Common myeloid progenitor, CD34-positive (primary cell): ENCODE measurements around the gene P2RX2.
"Not testable (repeated sequence)": the region's sequence is repeated elsewhere in the genome, so short reads cannot be mapped to it uniquely, and the experiment has no call there.

Experiments
- CTCF ChIA-PET: fragments of 350-600 bp; sonication (Branson Sonifier 250); formaldehyde crosslinking; loops from one replicate; lab custom pipeline; 2021; ENCODE audit warnings: antibody characterized with exemption; lab: Charles Lee
- POLR2A ChIA-PET: fragments of 350-600 bp; sonication (Branson Sonifier 250); formaldehyde crosslinking; loops from one replicate; lab custom pipeline; 2021; ENCODE audit warnings: antibody characterized with exemption; lab: Charles Lee
- DNase-seq, 3 donors: peaks; one replicate each; pipeline versions ENCODE4 v3.0.0 to v3.0.0-alpha.2; 2013
- H3K27ac ChIP-seq, 2 experiments: 1 replicate in 1 of 2; 2 replicates in 1 of 2; pipeline ENCODE4 v1.7.0; 2013; ENCODE audit warnings: inconsistent platforms in 2 of 2, low read length in 2 of 2, mild to moderate bottlenecking in 2 of 2, low read depth in 1 of 2, moderate library complexity in 1 of 2; ENCODE audit not compliant: severe bottlenecking in 2 of 2, insufficient read depth in 1 of 2, poor library complexity in 1 of 2
- H3K27me3 ChIP-seq, 5 experiments: replicated peaks in 2 of 5; 1 replicate in 3 of 5; 2 replicates in 2 of 5; pipeline versions ENCODE4 v1.6.1 to v1.7.0; 2013; ENCODE audit warnings: low read length in 4 of 5, mild to moderate bottlenecking in 2 of 5, moderate library complexity in 2 of 5, inconsistent platforms in 1 of 5; ENCODE audit not compliant: insufficient read depth in 5 of 5, control insufficient read depth in 4 of 5
- H3K36me3 ChIP-seq, 4 experiments: 1 replicate in 2 of 4; 2 replicates in 2 of 4; pipeline versions ENCODE4 v1.6.1 to v1.7.0; 2013; ENCODE audit warnings: low read length in 3 of 4, control low read depth in 1 of 4, mild to moderate bottlenecking in 1 of 4; ENCODE audit not compliant: control insufficient read depth in 4 of 4, insufficient read depth in 4 of 4
- H3K4me1 ChIP-seq, 4 experiments: 1 replicate in 3 of 4; 2 replicates in 1 of 4; pipeline versions ENCODE4 v1.6.1 to v1.7.1; 2013; ENCODE audit warnings: low read length in 3 of 4, mild to moderate bottlenecking in 3 of 4, control low read depth in 1 of 4, inconsistent platforms in 1 of 4, moderate library complexity in 1 of 4; ENCODE audit not compliant: control insufficient read depth in 4 of 4, insufficient read depth in 4 of 4; ENCODE audit errors: control extremely low read depth in 1 of 4
- H3K4me3 ChIP-seq, 7 experiments: 1 replicate in 4 of 7; 2 replicates in 3 of 7; pipeline versions ENCODE4 v1.5.1 to v1.7.0; 2013; ENCODE audit warnings: mild to moderate bottlenecking in 7 of 7, low read length in 6 of 7, moderate library complexity in 6 of 7, inconsistent platforms in 2 of 7, low read depth in 2 of 7, control low read depth in 1 of 7; ENCODE audit not compliant: insufficient read depth in 4 of 7, control insufficient read depth in 1 of 7; ENCODE audit errors: extremely low read depth in 1 of 7
- H3K9me3 ChIP-seq, 5 experiments: 1 replicate in 4 of 5; 2 replicates in 1 of 5; pipeline versions ENCODE4 v1.6.1 to v1.7.1; 2013; ENCODE audit warnings: low read length in 4 of 5, mild to moderate bottlenecking in 2 of 5, inconsistent platforms in 1 of 5, low read depth in 1 of 5, moderate library complexity in 1 of 5; ENCODE audit not compliant: control insufficient read depth in 4 of 5, insufficient read depth in 2 of 5; ENCODE audit errors: control extremely low read depth in 1 of 5
- WGBS: methylation state at CpG from one replicate; pipeline ENCODE4 v1.1.5; 2013; ENCODE audit not compliant: insufficient coverage; 5-methylcytosine and 5-hydroxymethylcytosine counted together

Gene P2RX2

DNA sequence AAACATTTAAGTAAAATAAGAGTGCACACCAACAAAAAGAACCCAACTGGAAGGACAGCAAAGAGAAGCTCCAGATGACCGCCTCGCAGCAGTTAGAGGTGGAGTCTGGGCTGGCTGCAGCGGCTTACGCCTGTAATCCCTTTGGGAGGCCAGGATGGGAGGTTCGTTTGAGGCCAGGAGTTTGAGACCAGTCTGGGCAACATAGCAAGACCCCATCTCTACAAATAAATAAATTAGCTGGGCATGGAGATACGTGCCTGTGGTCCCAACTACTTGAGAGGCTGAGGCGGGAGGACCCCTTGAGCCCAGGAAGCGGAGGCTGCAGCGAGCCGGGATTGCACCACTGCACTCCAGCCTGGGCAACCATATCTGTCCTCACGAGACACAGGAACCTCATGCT lies 23.4 kb upstream of the P2RX2 start:
- no peaks in the 10 kb centered on the region for H3K27me3 ChIP-seq
- POLR2A ChIA-PET: interaction anchor here (0.6 kb wide), 1 partner anchor 19 kb away, joined by 3 read pairs; no protein-coding TSS in a partner anchor

DNA sequence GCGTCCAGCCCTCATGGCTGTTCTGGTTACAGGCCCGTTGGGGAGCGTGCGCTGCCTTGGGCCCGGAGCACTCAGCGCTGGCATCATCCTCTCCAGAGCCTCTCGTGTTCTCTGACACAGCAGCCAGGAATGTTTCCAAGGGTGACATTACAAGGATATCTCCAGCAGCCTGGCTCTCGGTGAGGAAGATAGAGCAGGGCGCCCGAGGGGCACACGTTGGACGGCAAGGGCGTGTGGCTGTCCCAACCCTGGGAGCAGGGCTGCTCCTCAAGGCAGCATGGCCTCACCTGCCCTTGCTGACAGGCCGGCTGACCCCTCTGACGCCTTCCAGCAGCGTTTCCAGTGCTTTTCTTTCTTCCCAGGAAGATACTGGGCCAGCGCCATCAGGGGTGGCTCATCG lies 22.6 kb upstream of the P2RX2 start:
- ChIA-PET POLR2A (interaction anchor here (0.6 kb wide), 1 partner anchor 18 kb away, joined by 3 read pairs; no protein-coding TSS in a partner anchor), CTCF (interaction anchor here (2.1 kb wide), 1 partner anchor 10 kb away, joined by 10 read pairs; no protein-coding TSS in a partner anchor)
- H3K4me3 ChIP-seq: no peak overlapping the region
- peaks cover 0 to 2% (median 0%) of the 10 kb centered on the region in 5 experiments for H3K27me3 ChIP-seq
- H3K9me3 ChIP-seq: no peaks in the 10 kb centered on the region
- 92% methylated on average over 18 of the region's 18 CpGs for WGBS
- no peaks in the 10 kb centered on the region for H3K36me3 ChIP-seq
- DNase-seq: no peak
- H3K27ac ChIP-seq: no peak overlapping the region
- H3K4me1 ChIP-seq: peaks cover 0 to 23% (median 18%) of the 10 kb centered on the region in 4 experiments

More for the DNA sequence above, 23.4 kb upstream of the P2RX2 start:
- no peak overlapping the region for H3K27ac ChIP-seq
- CTCF ChIA-PET: interaction anchor here (0.9 to 2.1 kb wide), 2 partner anchors 9 to 13 kb away, joined by 5 to 10 read pairs; no protein-coding TSS in a partner anchor
- H3K9me3 ChIP-seq: no peaks in the 10 kb centered on the region
- 86% methylated on average over 11 of the region's 11 CpGs for WGBS
- H3K36me3 ChIP-seq: no peaks in the 10 kb centered on the region
- peaks cover 0 to 15% (median 10%) of the 10 kb centered on the region in 4 experiments for H3K4me1 ChIP-seq
- H3K4me3 ChIP-seq: no peak overlapping the region
- no peak for DNase-seq

DNA sequence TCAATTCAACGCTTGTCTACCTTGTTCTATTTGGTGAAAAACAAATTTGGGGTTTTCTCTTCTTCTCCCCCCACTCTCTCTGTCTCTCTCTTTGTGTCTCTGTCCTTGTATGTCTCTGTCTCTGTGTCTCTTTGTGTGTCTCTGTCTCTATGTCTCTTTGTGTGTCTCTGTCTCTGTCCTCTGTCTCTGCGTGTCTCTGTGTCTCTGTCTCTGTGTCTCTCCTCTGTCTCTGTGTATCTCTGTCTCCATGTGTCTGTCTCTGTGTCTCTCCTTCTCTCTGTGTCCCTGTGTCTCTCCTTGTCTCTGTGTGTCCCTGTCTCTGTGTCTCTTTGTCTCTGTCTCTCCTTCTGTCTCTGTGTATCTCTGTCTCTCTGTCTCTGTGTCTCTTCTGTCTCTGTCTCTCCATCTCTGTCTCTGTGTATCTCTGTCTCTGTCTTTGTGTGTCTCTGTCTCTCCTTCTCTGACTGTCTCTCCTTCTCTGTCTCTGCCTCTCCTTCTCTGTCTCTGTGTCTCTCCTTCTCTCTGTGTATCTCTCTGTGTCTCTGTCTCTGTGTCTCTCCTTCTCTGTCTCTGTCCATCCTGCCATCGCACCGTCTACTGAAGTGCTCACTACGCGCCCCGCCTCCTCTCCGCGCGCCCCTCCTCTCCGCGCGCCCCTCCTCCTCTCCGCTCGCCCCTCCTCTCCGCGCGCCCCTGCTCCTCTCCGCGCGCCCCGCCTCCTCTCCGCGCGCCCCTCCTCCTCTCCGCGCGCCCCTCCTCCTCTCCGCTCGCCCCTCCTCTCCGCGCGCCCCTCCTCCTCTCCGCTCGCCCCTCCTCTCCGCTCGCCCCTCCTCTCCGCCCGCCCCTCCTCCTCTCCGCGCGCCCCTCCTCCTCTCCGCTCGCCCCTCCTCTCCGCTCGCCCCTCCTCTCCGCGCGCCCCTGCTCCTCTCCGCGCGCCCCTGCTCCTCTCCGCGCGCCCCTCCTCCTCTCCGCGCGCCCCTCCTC lies 21.0 kb upstream of the P2RX2 start:
- WGBS: 55% methylated on average over 1 of the region's 58 CpGs
- Histone ChIP-seq H3K27ac (no peak overlapping the region), H3K4me1 (peaks cover 0 to 25% (median 20%) of the 10 kb centered on the region in 4 experiments), H3K9me3 (no peaks in the 10 kb centered on the region), H3K36me3 (no peaks in the 10 kb centered on the region), H3K4me3 (peak overlapping the region in 6 of 7 experiments; percentile 8 to 80 (median 66)), H3K27me3 (peaks cover 0 to 17% (median 4%) of the 10 kb centered on the region in 5 experiments)
- peak; percentile 54 to 71 (median 55) for DNase-seq
- POLR2A ChIA-PET: interaction anchor here (0.6 kb wide), 1 partner anchor 21 kb away, joined by 3 read pairs; no protein-coding TSS in a partner anchor
- CTCF ChIA-PET: interaction anchor here (2.1 kb wide), 1 partner anchor 11 kb away, joined by 10 read pairs; no protein-coding TSS in a partner anchor

DNA sequence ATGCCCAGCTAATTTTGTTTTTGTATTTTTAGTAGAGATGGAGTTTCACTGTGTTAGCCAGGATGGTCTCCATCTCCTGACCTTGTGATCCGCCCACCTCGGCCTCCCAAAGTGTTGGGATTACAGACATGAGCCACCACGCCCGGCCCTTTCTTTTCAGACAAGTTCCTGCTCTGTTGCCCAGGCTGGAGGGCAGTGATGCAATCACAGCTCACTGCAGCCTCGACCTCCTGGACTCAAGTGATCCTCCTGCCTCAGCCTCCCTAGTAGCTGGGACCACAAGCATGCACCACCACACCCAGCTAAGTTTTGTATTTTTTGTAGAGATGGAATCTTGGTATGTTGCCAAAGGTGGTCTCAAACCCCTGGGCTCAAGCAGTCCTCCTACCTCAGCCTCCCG lies 19.1 kb upstream of the P2RX2 start:
- H3K36me3 ChIP-seq, H3K27ac ChIP-seq, DNase-seq, H3K9me3 ChIP-seq, H3K4me3 ChIP-seq: not testable (repeated sequence)
- WGBS: 93% methylated on average over 4 of the region's 6 CpGs
- POLR2A ChIA-PET: interaction anchor here (1.1 kb wide), 1 partner anchor 15 kb away, joined by 3 read pairs; no protein-coding TSS in a partner anchor
- peaks cover 0 to 36% (median 14%) of the 10 kb centered on the region in 5 experiments for H3K27me3 ChIP-seq
- peaks cover 0 to 38% (median 19%) of the 10 kb centered on the region in 4 experiments for H3K4me1 ChIP-seq
- CTCF ChIA-PET: interaction anchor here (0.8 to 8.5 kb wide), 11 partner anchors 11 to 184 kb away, joined by 3 to 147 read pairs (median 4); partner anchors contain the start of genes LRCOL1 and P2RX2

DNA sequence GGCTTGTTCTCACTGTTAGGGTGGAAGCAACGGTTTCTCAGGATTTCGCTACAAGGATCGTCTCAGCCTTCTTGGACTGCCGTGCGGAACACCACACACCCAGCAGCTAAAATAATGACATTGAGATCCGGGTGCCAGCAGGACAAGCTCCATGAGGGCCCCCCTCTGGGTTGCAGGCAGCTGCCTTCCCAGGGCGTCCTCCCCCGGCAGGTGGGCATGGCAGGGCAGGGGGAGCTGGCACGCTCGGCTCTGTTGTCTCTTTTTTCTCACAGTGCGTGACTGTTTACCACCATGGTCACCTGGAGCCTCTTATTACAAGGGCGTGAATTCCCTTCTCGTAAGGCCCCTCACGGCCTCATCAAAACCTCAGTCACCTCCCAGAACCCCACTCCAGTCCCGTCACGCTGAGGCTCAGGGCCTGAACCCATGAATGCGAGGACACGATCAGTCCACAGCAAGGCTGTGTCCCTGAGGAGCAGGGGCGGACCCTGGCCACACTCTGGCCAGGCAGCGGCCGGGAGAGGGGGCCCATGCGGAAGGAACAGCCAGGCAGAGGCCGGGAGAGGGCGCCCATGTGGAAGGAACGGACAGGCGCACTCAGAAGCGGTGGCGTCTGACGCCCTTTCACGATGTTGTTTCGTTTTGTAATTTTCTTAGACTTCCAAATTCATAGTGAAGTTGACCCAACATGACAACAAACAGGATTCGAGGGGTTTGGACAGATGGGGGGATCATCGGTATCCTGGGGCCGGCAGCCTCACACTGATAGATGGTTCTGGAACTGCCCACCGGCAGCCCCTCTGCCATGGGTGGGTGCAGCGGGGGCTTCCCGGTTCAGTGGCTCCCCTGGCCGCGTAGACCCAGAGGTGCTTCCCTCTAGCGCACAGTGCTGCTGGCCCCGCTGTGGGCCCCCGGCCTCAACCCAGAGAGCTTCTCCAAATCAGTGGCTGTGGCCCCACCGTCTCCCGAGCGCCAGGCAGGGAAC lies 18.2 kb upstream of the P2RX2 start:
- Histone ChIP-seq H3K27me3 (peaks cover 0 to 44% (median 20%) of the 10 kb centered on the region in 5 experiments), H3K4me1 (peaks cover 0 to 40% (median 19%) of the 10 kb centered on the region in 4 experiments), H3K36me3 (no peaks in the 10 kb centered on the region), H3K27ac (no peak overlapping the region), H3K4me3 (peak overlapping the region in 6 of 7 experiments; percentile 51 to 85 (median 75)), H3K9me3 (no peaks in the 10 kb centered on the region)
- WGBS: 36% methylated on average over 40 of the region's 45 CpGs
- ChIA-PET POLR2A (interaction anchor here (1.1 kb wide), 1 partner anchor 14 kb away, joined by 3 read pairs; no protein-coding TSS in a partner anchor), CTCF (interaction anchor here (0.8 to 8.5 kb wide), 14 partner anchors 12 to 185 kb away, joined by 3 to 147 read pairs (median 4); partner anchors contain the start of genes LRCOL1 and P2RX2)
- DNase-seq: peak; percentile 69 to 72 (median 70)
